Effector memory CD8-positive, alpha-beta T cell (primary cell): ENCODE results near the gene HNRNPF.

Source experiments
- ATAC-seq: fragments of 150-1000 bp; cut with Tn5 transposase; replicated peaks from 2 replicates; pipeline ENCODE4 v1.10.0; 2021; ENCODE audit warnings: mild to moderate bottlenecking, moderate library complexity
- DNase-seq, 3 experiments: peaks; one replicate each; pipeline ENCODE4 v3.0.0; 2021
- H3K27ac Mint-ChIP-seq, 2 donors: one replicate each; pipeline ENCODE4 v1.8.0; 2022; ENCODE audit warnings: mild to moderate bottlenecking in 2 of 2, mixed read lengths in 2 of 2, moderate library complexity in 2 of 2
- H3K27me3 Mint-ChIP-seq, 2 donors: one replicate each; pipeline ENCODE4 v1.8.0; 2022; ENCODE audit warnings: mixed read lengths in 2 of 2
- H3K36me3 Mint-ChIP-seq: one replicate; pipeline ENCODE4 v1.8.0; 2022; ENCODE audit warnings: mild to moderate bottlenecking, moderate library complexity, mixed read lengths; ENCODE audit not compliant: insufficient read depth
- H3K4me1 Mint-ChIP-seq, 2 donors: one replicate each; pipeline ENCODE4 v1.8.0; 2022; ENCODE audit warnings: low read depth in 2 of 2, mixed read lengths in 2 of 2
- H3K4me3 Mint-ChIP-seq, 2 donors: one replicate each; pipeline ENCODE4 v1.8.0; 2022; ENCODE audit warnings: mild to moderate bottlenecking in 2 of 2, mixed read lengths in 2 of 2, moderate library complexity in 2 of 2
- H3K9me3 Mint-ChIP-seq, 2 donors: one replicate each; pipeline ENCODE4 v1.8.0; 2022; ENCODE audit warnings: mixed read lengths in 2 of 2

Gene HNRNPF

DNA sequence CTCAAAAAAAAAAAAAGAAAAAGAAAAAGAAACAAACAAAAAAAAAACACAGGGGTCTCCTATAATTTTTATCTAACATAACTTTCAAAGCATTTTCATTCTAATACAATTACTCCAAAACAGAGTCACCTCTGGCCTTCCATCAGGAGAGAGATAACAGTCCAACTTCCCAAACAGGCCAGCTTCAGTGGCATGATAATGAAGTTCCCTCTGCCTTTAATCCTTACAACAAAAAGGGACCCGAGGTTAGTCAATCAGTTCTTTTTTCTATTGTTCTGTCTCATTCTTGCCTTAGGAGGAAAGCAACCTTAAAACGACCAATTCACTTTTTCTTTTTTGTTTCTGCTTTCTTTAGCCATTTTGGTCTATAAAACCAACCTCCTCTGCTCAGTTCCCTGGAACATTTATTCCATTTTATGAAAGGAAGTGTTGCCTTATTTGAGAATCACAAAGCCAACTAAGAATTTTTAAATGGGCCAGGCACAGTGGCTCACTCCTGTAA lies 54.1 kb downstream of the HNRNPF start:
- no peak overlapping the region for H3K4me3 Mint-ChIP-seq
- no peak for DNase-seq
- H3K36me3 Mint-ChIP-seq = peaks cover 3% of the 10 kb centered on the region
- peaks cover 4% of the 10 kb centered on the region in 2 donors for H3K4me1 Mint-ChIP-seq
- H3K9me3 Mint-ChIP-seq = no peaks in the 10 kb centered on the region
- H3K27ac Mint-ChIP-seq = no peak overlapping the region
- H3K27me3 Mint-ChIP-seq = peaks cover 12 to 17% of the 10 kb centered on the region in 2 donors
- ATAC-seq = no peak

DNA sequence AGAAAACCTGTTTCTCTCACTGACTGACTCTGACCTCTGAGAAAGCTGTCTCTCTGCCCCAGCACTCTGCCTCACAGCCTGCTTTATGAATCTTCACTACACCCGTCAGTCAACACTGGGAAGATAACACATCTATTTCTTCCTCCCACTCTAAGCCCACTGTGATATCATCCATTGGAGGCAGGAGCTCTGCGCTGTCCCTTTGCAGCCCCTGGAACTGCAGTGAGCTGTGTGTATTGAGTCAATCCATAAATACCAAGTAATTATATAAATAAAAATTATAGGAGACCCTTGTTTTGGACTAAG lies 54.7 kb downstream of the HNRNPF start:
- Mint-ChIP-seq H3K4me1 (peaks cover 3 to 4% of the 10 kb centered on the region in 2 donors), H3K36me3 (peaks cover 3% of the 10 kb centered on the region), H3K27me3 (peaks cover 13 to 17% of the 10 kb centered on the region in 2 donors), H3K27ac (no peak overlapping the region), H3K4me3 (no peak overlapping the region), H3K9me3 (no peaks in the 10 kb centered on the region)
- DNase-seq = no peak
- no peak for ATAC-seq

DNA sequence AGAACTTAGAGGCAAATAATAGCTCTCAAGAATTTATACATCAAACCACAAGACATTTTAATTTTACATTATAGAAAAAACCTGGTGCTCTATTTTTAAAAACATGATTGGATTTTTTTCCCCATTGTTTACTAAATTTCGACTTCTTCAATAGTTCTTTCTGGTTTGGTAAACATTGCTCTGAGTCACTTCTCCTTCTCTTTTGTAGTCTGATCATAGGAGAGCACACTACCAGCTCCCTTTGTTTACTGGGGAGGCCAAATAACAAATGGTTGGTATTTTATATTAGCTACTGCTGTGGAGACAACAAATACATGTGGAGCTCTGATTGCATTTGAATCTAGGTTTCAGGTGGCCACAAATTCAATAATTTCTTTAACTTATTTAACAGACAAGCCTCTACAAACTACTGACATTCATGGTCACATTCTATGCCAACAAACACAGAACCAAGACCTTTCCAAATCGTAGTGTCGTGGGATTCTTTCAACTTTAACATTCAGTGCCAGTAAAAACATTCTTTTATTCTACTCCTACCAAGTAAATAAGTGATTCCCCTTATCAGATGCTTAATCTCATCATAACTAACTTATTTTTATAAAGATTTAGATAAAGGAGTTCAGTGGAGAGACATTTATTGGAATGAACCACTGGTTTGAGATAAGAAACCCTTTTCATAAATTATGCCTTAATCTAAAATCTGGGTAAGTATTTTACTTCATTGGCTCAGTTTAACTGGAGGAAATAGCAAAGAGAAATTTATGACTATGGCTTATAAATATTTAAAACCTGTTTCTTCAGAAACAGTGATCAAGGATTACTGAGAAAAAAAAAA lies 55.3 kb downstream of the HNRNPF start:
- no peak overlapping the region for H3K4me3 Mint-ChIP-seq
- H3K4me1 Mint-ChIP-seq = peaks cover 4 to 5% of the 10 kb centered on the region in 2 donors
- DNase-seq (no peak), ATAC-seq (no peak)
- H3K36me3 Mint-ChIP-seq = peaks cover 3% of the 10 kb centered on the region
- no peak overlapping the region for H3K27ac Mint-ChIP-seq
- peaks cover 14 to 22% of the 10 kb centered on the region in 2 donors for H3K27me3 Mint-ChIP-seq
- no peaks in the 10 kb centered on the region for H3K9me3 Mint-ChIP-seq

DNA sequence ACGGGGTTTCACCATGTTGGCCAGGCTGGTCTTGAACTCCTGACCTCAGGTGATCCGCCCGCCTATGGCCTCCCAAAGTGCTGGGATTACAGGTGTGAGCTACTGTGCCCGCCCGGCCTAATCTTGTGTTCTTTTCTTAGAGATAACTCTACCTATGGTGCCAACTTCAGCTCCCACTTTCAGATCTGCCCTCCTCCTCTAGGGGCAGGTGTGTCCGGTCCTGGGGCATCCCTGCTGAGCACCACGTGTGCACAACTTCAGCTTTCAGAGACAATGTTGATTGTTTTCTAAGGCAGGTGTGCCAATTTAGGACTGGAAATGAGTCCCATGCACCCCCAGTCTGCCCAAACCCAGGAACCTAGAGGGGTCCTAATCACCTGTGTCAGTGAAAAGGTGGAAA lies 56.0 kb downstream of the HNRNPF start:
- H3K36me3 Mint-ChIP-seq = peaks cover 3% of the 10 kb centered on the region
- ATAC-seq = no peak

DNA sequence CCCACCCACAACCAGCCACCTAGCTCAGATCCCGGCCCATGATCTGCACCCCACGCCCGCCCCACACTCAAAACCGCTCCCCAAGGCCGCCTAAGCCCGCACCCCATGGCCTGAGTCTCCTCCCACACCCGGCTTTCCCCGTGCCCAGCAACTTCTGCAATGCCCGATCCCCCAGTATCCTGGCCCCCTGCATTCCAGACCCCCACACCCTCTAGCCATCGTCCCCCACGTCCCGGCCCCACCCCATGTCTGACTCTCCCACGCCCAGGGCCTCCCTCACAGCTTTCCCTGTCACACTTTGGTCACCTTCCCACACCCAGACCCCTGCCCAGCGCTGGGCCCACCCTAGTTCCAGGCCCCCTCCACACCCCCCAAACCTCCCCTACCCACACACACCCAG lies 57.7 kb downstream of the HNRNPF start:
- peaks cover 12% of the 10 kb centered on the region in 2 donors for H3K4me1 Mint-ChIP-seq
- H3K4me3 Mint-ChIP-seq = no peak overlapping the region
- ATAC-seq (no peak), DNase-seq (no peak)
- H3K9me3 Mint-ChIP-seq = no peaks in the 10 kb centered on the region
- no peak overlapping the region for H3K27ac Mint-ChIP-seq
- H3K36me3 Mint-ChIP-seq = no peaks in the 10 kb centered on the region
- peaks cover 18 to 27% of the 10 kb centered on the region in 2 donors for H3K27me3 Mint-ChIP-seq

More for the DNA sequence above, 56.0 kb downstream of the HNRNPF start:
- H3K9me3 Mint-ChIP-seq = no peaks in the 10 kb centered on the region
- H3K27ac Mint-ChIP-seq = no peak overlapping the region
- H3K27me3 Mint-ChIP-seq = peaks cover 18 to 27% of the 10 kb centered on the region in 2 donors
- H3K4me3 Mint-ChIP-seq = no peak overlapping the region
- peaks cover 11% of the 10 kb centered on the region in 2 donors for H3K4me1 Mint-ChIP-seq
- no peak for DNase-seq

DNA sequence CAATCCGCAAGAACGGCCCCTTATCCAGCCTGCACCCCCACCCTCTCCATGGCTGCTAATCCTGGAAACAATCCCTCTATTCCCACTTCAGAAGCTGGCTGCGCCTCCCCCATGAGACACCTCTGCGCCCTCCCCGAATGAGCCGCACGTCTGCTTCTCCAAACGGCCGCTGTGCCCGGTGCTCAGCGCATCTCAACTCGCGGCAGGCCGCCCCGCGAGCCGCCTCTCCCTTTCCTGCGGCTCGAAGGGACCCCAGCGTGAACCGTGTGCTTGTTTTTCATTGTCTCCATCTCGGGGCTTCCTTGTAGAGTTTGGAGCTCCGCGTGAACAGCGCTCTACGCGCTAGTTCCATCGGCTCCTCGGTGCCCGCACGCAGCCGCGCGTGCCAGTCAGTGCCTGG lies 58.3 kb downstream of the HNRNPF start:
- H3K4me3 Mint-ChIP-seq = peak overlapping the region in 1 of 2 donors; percentile 17

DNA sequence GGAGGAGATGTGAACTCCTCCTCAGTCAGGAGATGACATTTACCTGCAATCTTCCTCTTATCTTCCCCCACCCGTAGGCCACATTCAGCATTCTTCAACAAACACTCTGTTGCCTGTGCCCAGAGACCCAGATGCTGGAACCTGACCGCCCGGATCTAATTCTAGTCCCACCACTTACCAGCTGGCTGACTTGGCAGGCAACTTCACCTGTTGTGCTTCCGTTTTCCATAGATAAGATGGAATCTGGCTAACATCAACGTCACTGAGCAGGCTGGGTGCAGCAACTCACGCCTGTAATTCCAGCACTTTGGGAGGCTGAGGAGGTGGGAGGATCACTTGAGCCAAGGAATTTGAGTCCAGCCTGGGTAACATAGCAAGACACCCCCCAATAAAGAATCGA lies 58.8 kb downstream of the HNRNPF start:
- ATAC-seq = no peak
- Mint-ChIP-seq H3K36me3 (no peaks in the 10 kb centered on the region), H3K4me1 (peaks cover 9 to 12% of the 10 kb centered on the region in 2 donors), H3K27ac (no peak overlapping the region), H3K4me3 (no peak overlapping the region), H3K9me3 (no peaks in the 10 kb centered on the region), H3K27me3 (peaks cover 18 to 27% of the 10 kb centered on the region in 2 donors)
- no peak for DNase-seq

More for the DNA sequence above, 58.3 kb downstream of the HNRNPF start:
- Mint-ChIP-seq H3K36me3 (no peaks in the 10 kb centered on the region), H3K27ac (no peak overlapping the region), H3K9me3 (no peaks in the 10 kb centered on the region), H3K4me1 (peaks cover 9 to 12% of the 10 kb centered on the region in 2 donors), H3K27me3 (peaks cover 18 to 27% of the 10 kb centered on the region in 2 donors)
- ATAC-seq (no peak), DNase-seq (no peak)

DNA sequence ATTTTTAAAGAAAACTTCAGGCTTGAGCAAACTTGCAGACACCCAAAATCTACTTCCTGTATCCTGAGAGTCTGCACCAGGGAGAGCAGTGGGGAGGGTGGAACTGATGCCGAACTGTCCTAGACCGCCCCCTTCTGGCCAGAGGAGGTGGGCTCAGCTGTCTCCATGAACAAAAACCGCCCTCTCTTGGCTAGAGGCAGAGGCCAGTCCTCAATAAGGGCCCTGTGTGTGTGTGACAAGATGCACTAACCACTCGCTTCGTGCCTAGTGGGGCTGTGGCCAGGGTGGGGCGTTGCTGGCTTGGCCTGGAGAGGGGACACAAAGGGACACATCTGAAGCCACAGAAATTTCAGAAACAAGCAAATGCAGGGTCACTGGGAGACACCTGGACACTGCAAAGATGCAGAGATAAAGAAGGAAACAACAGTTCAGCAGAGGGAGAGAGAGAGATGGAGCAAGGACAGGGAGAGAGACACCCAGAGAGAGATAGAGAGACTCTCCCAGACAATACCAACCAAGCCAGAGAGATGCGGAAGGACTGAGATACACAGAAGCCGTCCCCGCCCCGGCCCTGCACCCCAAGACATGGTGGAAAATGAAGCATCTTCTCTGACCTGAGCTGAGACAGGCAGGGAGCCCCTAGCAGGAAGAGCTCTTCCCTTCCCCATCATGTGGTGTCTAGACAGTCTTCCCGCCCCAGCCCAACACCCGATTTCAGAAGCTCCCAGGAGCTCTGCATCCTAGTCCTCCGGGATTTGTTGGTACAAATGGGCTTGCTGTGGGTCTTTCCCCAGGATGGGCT lies 60.3 kb downstream of the HNRNPF start:
- H3K27ac Mint-ChIP-seq = peak overlapping the region; percentile 51 to 77
- peaks cover 9 to 12% of the 10 kb centered on the region in 2 donors for H3K4me1 Mint-ChIP-seq
- H3K36me3 Mint-ChIP-seq = no peaks in the 10 kb centered on the region

DNA sequence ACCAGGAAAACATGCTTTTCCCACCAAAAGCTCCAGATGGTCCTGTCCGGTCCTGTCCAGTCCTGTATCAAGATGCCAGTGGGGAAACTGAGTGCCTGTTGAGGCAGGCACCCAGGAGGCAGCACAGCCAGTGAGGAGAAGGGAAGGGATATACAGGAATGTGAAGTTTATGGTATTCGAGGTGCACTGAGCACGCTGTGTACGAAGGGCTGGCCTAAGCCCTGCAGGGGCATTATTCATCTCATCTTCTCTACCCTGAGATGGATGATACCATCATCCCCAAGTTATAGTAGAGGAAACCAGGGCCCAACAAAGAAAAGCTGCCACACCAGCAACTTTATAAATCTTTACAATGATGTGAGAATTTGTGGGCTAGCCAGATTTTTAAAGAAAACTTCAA lies 61.0 kb downstream of the HNRNPF start:
- Mint-ChIP-seq H3K27ac (peak overlapping the region; percentile 51 to 77), H3K4me1 (peaks cover 9 to 12% of the 10 kb centered on the region in 2 donors), H3K4me3 (no peak overlapping the region), H3K27me3 (peaks cover 18 to 27% of the 10 kb centered on the region in 2 donors), H3K9me3 (no peaks in the 10 kb centered on the region), H3K36me3 (no peaks in the 10 kb centered on the region)
- no peak for DNase-seq
- no peak for ATAC-seq

More for the DNA sequence above, 60.3 kb downstream of the HNRNPF start:
- Mint-ChIP-seq H3K9me3 (no peaks in the 10 kb centered on the region), H3K27me3 (peaks cover 18 to 27% of the 10 kb centered on the region in 2 donors), H3K4me3 (peak overlapping the region in 1 of 2 donors; percentile 53)
- peak; percentile 100 for ATAC-seq
- DNase-seq = peak; percentile 80 to 84 (median 83)

DNA sequence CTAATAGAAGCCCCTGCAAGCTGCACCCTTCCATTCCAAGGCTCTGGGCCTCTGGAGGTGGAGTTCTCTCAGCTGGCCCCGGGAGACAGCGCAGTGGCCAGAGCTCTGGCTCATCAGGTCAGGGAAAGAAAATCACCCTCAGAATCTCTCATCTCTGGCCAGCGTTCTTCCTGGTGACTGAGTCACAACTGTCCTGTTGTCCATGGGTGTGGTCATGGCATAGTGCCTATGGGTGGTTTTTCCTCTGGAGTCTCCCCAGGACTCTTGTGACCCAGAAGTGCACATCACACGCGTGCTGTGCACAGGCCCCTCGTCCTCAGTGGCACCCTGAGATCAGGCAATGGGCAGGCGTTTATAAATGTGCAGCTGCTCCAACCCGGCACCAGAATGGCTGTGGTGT lies 64.9 kb downstream of the HNRNPF start:
- ATAC-seq = no peak
- DNase-seq = no peak
- peaks cover 9 to 15% of the 10 kb centered on the region in 2 donors for H3K4me1 Mint-ChIP-seq
- H3K27ac Mint-ChIP-seq = no peak overlapping the region
- H3K36me3 Mint-ChIP-seq = no peaks in the 10 kb centered on the region
- H3K27me3 Mint-ChIP-seq = peaks cover 21 to 26% of the 10 kb centered on the region in 2 donors
- H3K9me3 Mint-ChIP-seq = no peaks in the 10 kb centered on the region
- H3K4me3 Mint-ChIP-seq = no peak overlapping the region

DNA sequence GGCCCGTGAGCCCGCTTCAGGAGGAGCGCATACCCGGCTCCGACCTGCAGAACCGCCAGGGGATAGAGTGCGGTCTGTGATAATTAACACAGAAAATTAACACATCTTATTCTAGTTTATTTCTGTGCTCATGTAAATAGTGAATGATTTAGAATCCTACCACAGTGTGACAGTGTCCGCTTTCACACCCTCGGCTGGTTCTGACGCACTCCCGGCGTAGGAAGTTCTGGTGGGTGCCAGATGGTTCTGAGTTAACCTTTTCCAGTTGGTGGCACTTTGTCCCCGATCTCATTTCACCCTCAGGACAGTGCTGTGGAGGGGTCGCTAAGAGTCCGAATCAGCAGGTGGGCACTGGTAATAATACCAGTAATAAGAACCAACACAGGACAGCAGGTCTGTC lies 65.9 kb downstream of the HNRNPF start:
- peaks cover 26 to 27% of the 10 kb centered on the region in 2 donors for H3K27me3 Mint-ChIP-seq
- H3K36me3 Mint-ChIP-seq = no peaks in the 10 kb centered on the region
- H3K9me3 Mint-ChIP-seq = no peaks in the 10 kb centered on the region
- ATAC-seq (no peak), DNase-seq (no peak)
- H3K27ac Mint-ChIP-seq = no peak overlapping the region
- H3K4me3 Mint-ChIP-seq = no peak overlapping the region
- peaks cover 3 to 11% of the 10 kb centered on the region in 2 donors for H3K4me1 Mint-ChIP-seq

DNA sequence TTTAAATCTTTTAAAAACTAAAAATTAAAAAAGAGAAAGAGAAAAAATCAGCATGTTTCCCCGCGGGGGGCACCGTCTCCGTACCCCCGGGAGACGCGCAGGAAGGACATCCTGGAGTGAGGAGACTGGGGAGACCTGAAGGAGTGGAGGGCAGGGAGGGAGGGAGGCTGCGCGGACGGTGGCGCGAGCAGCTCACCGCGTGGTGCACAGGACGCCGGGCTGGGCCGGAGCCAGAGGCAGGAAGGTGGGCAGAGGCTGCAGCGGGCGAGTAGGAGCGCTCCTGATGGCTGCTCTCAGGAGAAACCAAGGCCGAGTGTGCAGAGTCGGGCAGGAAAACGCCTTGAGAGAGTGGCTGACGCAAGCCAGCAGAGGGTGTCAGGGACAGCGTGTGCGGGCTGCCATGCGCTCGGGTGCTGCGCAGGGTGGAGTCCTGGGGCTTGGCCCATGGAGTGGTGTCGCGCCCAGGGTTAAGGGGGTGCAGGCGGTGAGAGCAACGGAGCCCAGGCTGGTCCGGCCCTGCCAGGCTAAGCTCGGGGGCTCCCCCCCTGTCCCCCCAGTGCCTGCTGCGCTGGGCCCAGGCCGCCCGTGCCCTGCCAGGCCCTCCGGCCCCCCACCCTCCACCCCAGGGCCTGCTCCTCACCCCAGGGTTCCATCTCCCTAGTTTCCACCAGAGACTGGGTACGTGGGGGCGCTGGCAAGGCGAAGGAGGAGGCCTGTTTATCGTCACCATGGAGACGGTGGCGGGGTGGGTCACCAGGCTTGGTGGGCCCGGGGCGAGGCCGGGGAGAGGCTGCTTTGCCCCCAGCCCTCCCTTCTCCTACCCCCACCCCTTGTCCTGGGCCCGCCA lies 66.5 kb downstream of the HNRNPF start:
- H3K4me3 Mint-ChIP-seq = no peak overlapping the region
- DNase-seq (no peak), ATAC-seq (no peak)
- peaks cover 0 to 11% of the 10 kb centered on the region in 2 donors for H3K4me1 Mint-ChIP-seq
- H3K27me3 Mint-ChIP-seq = peaks cover 29 to 33% of the 10 kb centered on the region in 2 donors
- no peak overlapping the region for H3K27ac Mint-ChIP-seq
- no peaks in the 10 kb centered on the region for H3K9me3 Mint-ChIP-seq
- H3K36me3 Mint-ChIP-seq = no peaks in the 10 kb centered on the region

DNA sequence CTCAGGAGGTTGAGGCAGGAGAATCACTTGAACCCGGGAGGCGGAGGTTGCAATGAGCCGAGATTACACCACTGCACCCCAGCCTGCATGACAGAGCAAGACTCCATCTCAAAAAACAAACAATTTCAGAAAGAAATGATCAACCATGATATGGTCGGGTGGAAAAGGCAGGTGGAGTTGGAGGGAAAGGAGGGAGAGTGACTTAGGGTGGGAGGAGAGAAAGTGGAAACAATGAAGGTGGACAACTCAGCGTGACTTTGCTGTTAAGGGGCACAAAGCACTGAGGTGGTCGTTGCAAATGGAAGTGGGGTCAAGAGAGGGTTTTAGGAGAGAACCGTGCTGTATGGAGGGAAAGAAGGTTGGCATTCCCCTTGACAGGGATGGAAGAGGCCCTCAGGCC lies 67.5 kb downstream of the HNRNPF start:
- H3K36me3 Mint-ChIP-seq = no peaks in the 10 kb centered on the region
- H3K4me1 Mint-ChIP-seq = peaks cover 3 to 11% of the 10 kb centered on the region in 2 donors
- no peak overlapping the region for H3K27ac Mint-ChIP-seq
- no peak overlapping the region for H3K4me3 Mint-ChIP-seq
- no peaks in the 10 kb centered on the region for H3K9me3 Mint-ChIP-seq
- ATAC-seq (no peak), DNase-seq (no peak)
- H3K27me3 Mint-ChIP-seq = peaks cover 29 to 39% of the 10 kb centered on the region in 2 donors
